ENCODE results near the gene ELF4.

- TF ChIP-seq CTCF (conservative IDR thresholded peaks at IDR 0.05; ENCODE audit: low read depth in 2 of 2) (no peak), EZH2 (IDR thresholded peaks at IDR 0.05; ENCODE audit: low read depth, unreplicated experiment) (no peak), CREB1 (CRISPR knock-in tag; IDR thresholded peaks at IDR 0.05; ENCODE audit: low read depth) (no peak), POLR2AphosphoS5 (IDR thresholded peaks at IDR 0.05; ENCODE audit: low read depth) (no peak), REST (IDR thresholded peaks at IDR 0.05; ENCODE audit: unreplicated experiment) (no peak), ZNF114 (CRISPR knock-in tag; IDR thresholded peaks at IDR 0.05) (no peak), EZH2phosphoT487 (IDR thresholded peaks at IDR 0.05; ENCODE audit: unreplicated experiment) (no peak), STAT1 (IDR thresholded peaks at IDR 0.05; ENCODE audit: unreplicated experiment) (no peak), ETS1 (IDR thresholded peaks at IDR 0.05) (no peak), JUNB (IDR thresholded peaks at IDR 0.05; ENCODE audit: unreplicated experiment) (no peak), ZNF331 (CRISPR knock-in tag; IDR thresholded peaks at IDR 0.05; ENCODE audit: low read depth) (no peak)
Measured at GRCh38 chrX:130055899-130056298, 54.4 kb downstream of the ELF4 start.
